H9 (cell line): Measurements from ENCODE around the gene GCC2. TPM values are rescaled to one million over a fixed set of nuclear protein-coding genes. Genes with fewer than 3 reads are reported as not detected.
"Not testable (repeated sequence)": the region's sequence is repeated elsewhere in the genome, so short reads cannot be mapped to it uniquely, and the experiment has no call there.

Experiments used
- DNase-seq: peaks from one replicate; pipeline ENCODE4 v3.0.0-alpha.2; 2017
- H2AFZ ChIP-seq: one replicate; pipeline ENCODE4 v1.6.1; 2013; ENCODE audit warnings: mild to moderate bottlenecking, low read length, control low read depth, moderate library complexity
- H2AK5ac ChIP-seq: 2 replicates; pipeline ENCODE4 v1.6.1; 2013; ENCODE audit warnings: low read length, control low read depth, mixed read lengths; ENCODE audit not compliant: insufficient read length
- H2BK120ac ChIP-seq: one replicate; pipeline ENCODE4 v1.6.1; 2013; ENCODE audit warnings: low read depth, mild to moderate bottlenecking, low read length, control low read depth, inconsistent platforms; ENCODE audit not compliant: poor library complexity, severe bottlenecking
- H2BK12ac ChIP-seq: 2 replicates; pipeline ENCODE4 v1.6.1; 2013; ENCODE audit warnings: low read length, control low read depth, mixed read lengths, low read depth; ENCODE audit not compliant: insufficient read length
- H2BK15ac ChIP-seq: 2 replicates; pipeline ENCODE4 v1.6.1; 2013; ENCODE audit warnings: low read depth, low read length, control low read depth
- H2BK20ac ChIP-seq: one replicate; pipeline ENCODE4 v1.6.1; 2013; ENCODE audit warnings: low read depth, mild to moderate bottlenecking, low read length, control low read depth, inconsistent platforms; ENCODE audit not compliant: poor library complexity, severe bottlenecking
- H2BK5ac ChIP-seq: 2 replicates; pipeline ENCODE4 v1.6.1; 2013; ENCODE audit warnings: low read length, control low read depth, mixed read lengths; ENCODE audit not compliant: insufficient read length
- H3K14ac ChIP-seq: 2 replicates; pipeline ENCODE4 v1.6.1; 2013; ENCODE audit warnings: low read length, control low read depth; ENCODE audit not compliant: insufficient read depth
- H3K18ac ChIP-seq: 2 replicates; pipeline ENCODE4 v1.6.1; 2013; ENCODE audit warnings: low read depth, mild to moderate bottlenecking, mixed read lengths, low read length, control low read depth; ENCODE audit not compliant: insufficient read length
- H3K23ac ChIP-seq: 2 replicates; pipeline ENCODE4 v1.6.1; 2013; ENCODE audit warnings: low read length, control low read depth, mixed read lengths, low read depth; ENCODE audit not compliant: insufficient read length
- H3K23me2 ChIP-seq: 2 replicates; pipeline ENCODE4 v1.6.1; 2013; ENCODE audit warnings: low read depth, mild to moderate bottlenecking, mixed read lengths, low read length, control low read depth; ENCODE audit not compliant: insufficient read length, poor library complexity, severe bottlenecking
- H3K27ac ChIP-seq: 2 replicates; pipeline ENCODE4 v1.5.1; 2013; ENCODE audit warnings: low read length, control low read depth, mixed read lengths, low read depth; ENCODE audit not compliant: insufficient read length
- H3K27me3 ChIP-seq: 2 replicates; pipeline ENCODE4 v1.6.1; 2013; ENCODE audit warnings: low read length, control low read depth, inconsistent platforms; ENCODE audit not compliant: insufficient read depth
- H3K4ac ChIP-seq: 2 replicates; pipeline ENCODE4 v1.6.1; 2013; ENCODE audit warnings: low read depth, mild to moderate bottlenecking, control low read depth, inconsistent platforms, low read length, moderate library complexity
- H3K4me1 ChIP-seq: 2 replicates; pipeline ENCODE4 v1.6.1; 2013; ENCODE audit warnings: low read length, control low read depth, inconsistent platforms; ENCODE audit not compliant: insufficient read depth
- H3K4me2 ChIP-seq: 2 replicates; pipeline ENCODE4 v1.6.1; 2013; ENCODE audit warnings: low read length, control low read depth, mixed read lengths; ENCODE audit not compliant: insufficient read length, insufficient read depth
- H3K56ac ChIP-seq: 2 replicates; pipeline ENCODE4 v1.6.1; 2013; ENCODE audit warnings: low read depth, mild to moderate bottlenecking, mixed read lengths, low read length, control low read depth; ENCODE audit not compliant: insufficient read length
- H3K79me1 ChIP-seq: 2 replicates; pipeline ENCODE4 v1.6.1; 2013; ENCODE audit warnings: low read depth, mild to moderate bottlenecking, moderate library complexity, low read length, control low read depth, inconsistent platforms; ENCODE audit not compliant: insufficient read depth, poor library complexity, severe bottlenecking
- H3K79me2 ChIP-seq: 2 replicates; pipeline ENCODE4 v1.6.1; 2013; ENCODE audit warnings: low read length, control low read depth, inconsistent platforms; ENCODE audit not compliant: insufficient read depth
- H3K9ac ChIP-seq: 2 replicates; pipeline ENCODE4 v1.6.1; 2013; ENCODE audit warnings: low read length, control low read depth, mixed read lengths; ENCODE audit not compliant: insufficient read length; ENCODE audit errors: extremely low read depth
- H3K9me3 ChIP-seq: one replicate; pipeline ENCODE4 v1.6.1; 2013; ENCODE audit warnings: low read depth, low read length, inconsistent platforms; ENCODE audit not compliant: control insufficient read depth
- H3T11ph ChIP-seq: one replicate; pipeline ENCODE4 v1.6.1; 2013; ENCODE audit warnings: mild to moderate bottlenecking, low read length, control low read depth, inconsistent platforms
- H4K20me1 ChIP-seq: one replicate; pipeline ENCODE4 v1.6.1; 2013; ENCODE audit not compliant: control insufficient read depth, insufficient read length, insufficient read depth
- H4K5ac ChIP-seq: 2 replicates; pipeline ENCODE4 v1.6.1; 2013; ENCODE audit warnings: low read depth, mild to moderate bottlenecking, mixed read lengths, low read length, control low read depth; ENCODE audit not compliant: insufficient read length
- H4K8ac ChIP-seq: replicated peaks from 2 replicates; pipeline ENCODE4 v1.6.1; 2013; ENCODE audit warnings: low read length, control low read depth, mixed read lengths, low read depth; ENCODE audit not compliant: insufficient read length
- H4K91ac ChIP-seq: 2 replicates; pipeline ENCODE4 v1.6.1; 2013; ENCODE audit warnings: low read depth, mild to moderate bottlenecking, moderate library complexity, mixed read lengths, low read length, control low read depth; ENCODE audit not compliant: insufficient read length
- H3K27ac Mint-ChIP-seq, 3 experiments: 2 replicates in 2 of 3; 3 replicates in 1 of 3; pipeline ENCODE4 v1.8.0; 2020 to 2021; ENCODE audit warnings: mixed read lengths in 3 of 3, mild to moderate bottlenecking in 1 of 3, moderate library complexity in 1 of 3
- H3K27me3 Mint-ChIP-seq: 2 replicates; pipeline ENCODE4 v1.8.0; 2021; ENCODE audit warnings: low read depth, mild to moderate bottlenecking, moderate library complexity, mixed read lengths
- H3K36me3 Mint-ChIP-seq, 3 experiments: 2 replicates in 2 of 3; 3 replicates in 1 of 3; pipeline ENCODE4 v1.8.0; 2020 to 2021; ENCODE audit warnings: low read depth in 3 of 3, mixed read lengths in 3 of 3; ENCODE audit not compliant: insufficient read depth in 1 of 3
- H3K4me1 Mint-ChIP-seq, 2 experiments: 2 replicates each; pipeline ENCODE4 v1.8.0; 2020; ENCODE audit warnings: mixed read lengths in 2 of 2
- H3K4me3 Mint-ChIP-seq, 2 experiments: 2 replicates in 1 of 2; 3 replicates in 1 of 2; pipeline ENCODE4 v1.8.0; 2020 to 2021; ENCODE audit warnings: mild to moderate bottlenecking in 2 of 2, mixed read lengths in 2 of 2, moderate library complexity in 1 of 2
- H3K9me3 Mint-ChIP-seq, 2 experiments: 2 replicates in 1 of 2; 3 replicates in 1 of 2; pipeline ENCODE4 v1.8.0; 2020; ENCODE audit warnings: mild to moderate bottlenecking in 2 of 2, mixed read lengths in 2 of 2, moderate library complexity in 1 of 2
- WGBS: extraction: QIAGEN DNeasy Blood & Tissue Kit; methylation state at CpG from one replicate; pipeline ENCODE4 v1.1.7; 2013; ENCODE audit warnings: missing lambda C conversion rate, low lambda C conversion rate, mixed read lengths; ENCODE audit not compliant: insufficient read length; ENCODE audit errors: extremely low coverage; 5-methylcytosine and 5-hydroxymethylcytosine counted together
- total RNA-seq: library from RNA; stranded (reverse); gene quantifications from 2 replicates; pipeline ENCODE4 v1.2.1, GENCODE V29; 2021
- TF ChIP-seq, protein P1 (sequence below): fragments of 200-600 bp; sonication (generic); conservative IDR thresholded peaks from 3 replicates; pipeline ENCODE4 v1.8.0; 2021; ENCODE audit warnings: antibody characterized with exemption, mild to moderate bottlenecking

Gene GCC2
- total RNA-seq, 1 experiment from 2014 or later, result 53.3 TPM

DNA sequence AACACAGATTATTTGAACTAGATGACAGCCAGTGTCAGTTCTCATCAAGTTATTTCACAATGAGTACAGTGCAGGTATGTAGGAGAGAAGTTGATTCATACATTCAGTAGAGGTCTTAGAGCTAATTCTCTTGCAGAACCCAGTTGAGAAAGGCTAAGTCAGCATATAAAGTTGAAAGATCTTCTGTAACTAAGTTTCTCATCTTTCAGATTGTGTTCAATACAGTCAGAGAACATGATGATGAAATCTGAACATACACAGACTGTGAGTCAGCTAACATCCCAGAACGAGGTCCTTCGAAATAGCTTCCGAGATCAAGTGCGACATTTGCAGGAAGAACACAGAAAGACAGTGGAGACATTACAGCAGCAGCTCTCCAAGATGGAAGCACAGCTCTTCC, 43.4 kb downstream of the GCC2 start:
- H2BK5ac ChIP-seq, result no peak overlapping the region
- H3K9ac ChIP-seq, result no peak overlapping the region
- no peaks in the 10 kb centered on the region for H3K27me3 ChIP-seq
- H3K56ac ChIP-seq, result no peak overlapping the region
- no peak overlapping the region for H2AK5ac ChIP-seq
- no peaks in the 10 kb centered on the region for H3K4me1 ChIP-seq
- no peak overlapping the region for H2BK12ac ChIP-seq
- no peaks in the 10 kb centered on the region for H3K79me1 ChIP-seq
- no peaks in the 10 kb centered on the region for H3K9me3 Mint-ChIP-seq
- no peak overlapping the region for H4K5ac ChIP-seq
- H3K23ac ChIP-seq, result no peak overlapping the region
- no peak overlapping the region for H3K4me2 ChIP-seq
- no peak overlapping the region for H2BK15ac ChIP-seq
- no peaks in the 10 kb centered on the region for H3K4me1 Mint-ChIP-seq
- no peaks in the 10 kb centered on the region for H3K27me3 Mint-ChIP-seq
- H4K91ac ChIP-seq, result no peak overlapping the region
- TF ChIP-seq, protein P1, sequence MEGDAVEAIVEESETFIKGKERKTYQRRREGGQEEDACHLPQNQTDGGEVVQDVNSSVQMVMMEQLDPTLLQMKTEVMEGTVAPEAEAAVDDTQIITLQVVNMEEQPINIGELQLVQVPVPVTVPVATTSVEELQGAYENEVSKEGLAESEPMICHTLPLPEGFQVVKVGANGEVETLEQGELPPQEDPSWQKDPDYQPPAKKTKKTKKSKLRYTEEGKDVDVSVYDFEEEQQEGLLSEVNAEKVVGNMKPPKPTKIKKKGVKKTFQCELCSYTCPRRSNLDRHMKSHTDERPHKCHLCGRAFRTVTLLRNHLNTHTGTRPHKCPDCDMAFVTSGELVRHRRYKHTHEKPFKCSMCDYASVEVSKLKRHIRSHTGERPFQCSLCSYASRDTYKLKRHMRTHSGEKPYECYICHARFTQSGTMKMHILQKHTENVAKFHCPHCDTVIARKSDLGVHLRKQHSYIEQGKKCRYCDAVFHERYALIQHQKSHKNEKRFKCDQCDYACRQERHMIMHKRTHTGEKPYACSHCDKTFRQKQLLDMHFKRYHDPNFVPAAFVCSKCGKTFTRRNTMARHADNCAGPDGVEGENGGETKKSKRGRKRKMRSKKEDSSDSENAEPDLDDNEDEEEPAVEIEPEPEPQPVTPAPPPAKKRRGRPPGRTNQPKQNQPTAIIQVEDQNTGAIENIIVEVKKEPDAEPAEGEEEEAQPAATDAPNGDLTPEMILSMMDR, result no peak
- DNase-seq, result no peak
- H2BK20ac ChIP-seq, result no peak overlapping the region
- H3K79me2 ChIP-seq, result no peaks in the 10 kb centered on the region
- no peaks in the 10 kb centered on the region for H3K23me2 ChIP-seq
- no peaks in the 10 kb centered on the region for H4K20me1 ChIP-seq
- H3K18ac ChIP-seq, result no peak overlapping the region
- no peak overlapping the region for H3T11ph ChIP-seq
- H3K14ac ChIP-seq, result no peak overlapping the region
- H3K27ac Mint-ChIP-seq, result no peak overlapping the region
- H3K4me3 Mint-ChIP-seq, result no peak overlapping the region
- no peaks in the 10 kb centered on the region for H3K9me3 ChIP-seq
- no CpG with 5 or more reads among the region's 4 CpGs for WGBS
- no peak overlapping the region for H3K27ac ChIP-seq
- H4K8ac ChIP-seq, result no peak overlapping the region
- H2BK120ac ChIP-seq, result no peak overlapping the region
- no peak overlapping the region for H3K4ac ChIP-seq
- H2AFZ ChIP-seq, result no peak overlapping the region
- H3K36me3 Mint-ChIP-seq, result peaks cover 12 to 65% (median 37%) of the 10 kb centered on the region in 3 experiments; a peak in 6 of 7 replicates

DNA sequence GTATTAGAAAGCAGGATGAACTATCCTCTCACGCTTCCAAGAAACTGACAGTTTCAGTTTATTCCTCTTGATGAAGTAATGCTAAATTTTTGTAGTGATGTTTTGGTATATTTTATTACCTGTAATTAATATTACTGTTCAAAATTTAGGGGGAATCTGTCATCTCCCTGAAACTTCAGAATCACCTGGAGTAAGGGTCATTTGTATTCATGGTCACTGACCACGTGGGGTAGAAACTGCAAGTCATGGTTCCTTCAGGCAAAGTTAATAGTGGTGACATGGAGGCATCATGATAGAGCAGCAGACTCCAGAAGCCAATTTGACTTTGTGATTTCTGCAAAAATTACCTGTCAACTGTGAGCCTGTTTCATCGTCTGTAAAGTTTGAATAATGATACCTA, 47.2 kb downstream of the GCC2 start:
- not testable (repeated sequence) for H3K9me3 ChIP-seq, H2AFZ ChIP-seq, H3K79me1 ChIP-seq, DNase-seq, H3T11ph ChIP-seq, H3K14ac ChIP-seq, H3K56ac ChIP-seq, H2BK15ac ChIP-seq, H3K27ac ChIP-seq, H2AK5ac ChIP-seq, H3K27me3 Mint-ChIP-seq, H3K27ac Mint-ChIP-seq, H3K4me2 ChIP-seq, H3K9me3 Mint-ChIP-seq, H4K91ac ChIP-seq, H3K18ac ChIP-seq, H2BK5ac ChIP-seq, H4K5ac ChIP-seq, H2BK120ac ChIP-seq, H3K9ac ChIP-seq, H2BK12ac ChIP-seq, H3K23ac ChIP-seq, H4K8ac ChIP-seq, H3K4me1 Mint-ChIP-seq, H3K4ac ChIP-seq, H3K23me2 ChIP-seq, H3K27me3 ChIP-seq, H3K4me3 Mint-ChIP-seq, H3K79me2 ChIP-seq, H3K4me1 ChIP-seq, H4K20me1 ChIP-seq, H2BK20ac ChIP-seq
- WGBS, result no CpG with 5 or more reads among the region's 3 CpGs
- peaks cover 17 to 57% (median 43%) of the 10 kb centered on the region in 3 experiments; a peak in 6 of 7 replicates for H3K36me3 Mint-ChIP-seq
